GM18870 (cell line): Measurements from ENCODE around the gene MRPS21.
A peak's percentile ranks its signal among the peaks of the same experiment; 100 is the strongest.

ENCODE experiments used
- ATAC-seq: cut with Tn5 transposase; IDR thresholded peaks from one replicate; pipeline ENCODE4 v1.9.1; 2021; ENCODE audit warnings: moderate library complexity; ENCODE audit not compliant: unreplicated experiment

MRPS21 gene

DNA sequence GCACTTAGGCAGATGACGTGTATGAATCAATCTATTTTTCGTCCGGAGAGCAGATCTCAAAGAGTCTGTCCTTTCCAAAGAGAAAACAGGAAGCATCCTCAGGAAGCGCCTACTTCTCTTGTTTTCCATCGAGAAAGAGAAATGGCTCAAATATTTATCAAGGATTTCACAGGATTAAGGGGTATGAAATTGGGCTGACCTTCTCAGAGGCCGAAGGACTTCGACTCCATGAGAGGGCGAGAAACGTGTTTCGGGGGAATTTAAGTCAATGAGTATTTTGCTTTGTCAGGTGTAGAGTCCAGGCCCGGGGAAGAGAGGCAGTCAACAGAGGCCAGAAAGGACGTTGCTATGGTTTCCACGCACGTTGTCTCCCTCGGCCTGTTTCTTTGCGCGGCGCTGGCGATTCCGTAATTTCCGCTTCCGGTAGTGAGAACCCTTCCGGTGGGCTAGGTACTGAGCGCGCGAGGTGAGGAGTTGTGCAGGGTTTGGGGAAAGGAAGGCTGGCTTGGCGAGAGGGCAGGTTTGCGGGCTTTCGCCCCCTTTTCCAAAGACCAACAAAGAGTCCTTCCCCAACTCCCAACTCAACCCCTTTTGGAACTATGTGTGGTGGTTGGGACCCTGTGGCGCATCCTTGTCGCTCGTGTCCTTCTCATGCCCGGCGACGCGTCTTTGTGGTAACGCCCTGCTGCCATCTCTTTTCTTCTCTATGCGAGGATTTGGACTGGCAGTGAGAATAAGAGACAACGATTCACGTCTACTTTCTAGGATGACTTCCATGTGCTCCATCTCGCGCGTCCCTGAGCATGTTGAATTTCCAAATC, at the start of gene MRPS21:
Gene MRPS21, plus strand, starts transcription at position 429 of the 821 bp plus-strand sequence. CDS start 506 bp downstream, outside the sequence.
- ATAC-seq, result peak; percentile 76

DNA sequence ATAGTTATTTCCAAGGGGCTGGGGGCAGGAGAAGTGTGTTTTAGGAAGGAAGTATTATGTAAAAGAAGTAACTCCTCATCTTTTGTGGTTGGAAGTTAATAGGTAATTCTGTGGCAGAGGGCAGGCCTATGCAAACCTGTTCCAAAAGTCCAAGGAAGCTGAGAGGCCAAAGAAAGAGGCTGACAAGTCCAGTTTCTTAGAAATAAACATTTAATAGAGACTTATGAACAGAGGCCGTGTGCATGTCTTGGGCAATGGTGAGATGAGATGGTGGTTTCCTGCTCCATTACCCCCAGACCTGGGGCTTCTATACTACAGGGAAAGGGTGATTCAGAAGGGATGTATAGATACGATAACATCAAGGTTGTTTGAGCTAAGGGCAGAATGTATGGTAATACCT, 43.7 kb upstream of the MRPS21 start:
- no peak for ATAC-seq

DNA sequence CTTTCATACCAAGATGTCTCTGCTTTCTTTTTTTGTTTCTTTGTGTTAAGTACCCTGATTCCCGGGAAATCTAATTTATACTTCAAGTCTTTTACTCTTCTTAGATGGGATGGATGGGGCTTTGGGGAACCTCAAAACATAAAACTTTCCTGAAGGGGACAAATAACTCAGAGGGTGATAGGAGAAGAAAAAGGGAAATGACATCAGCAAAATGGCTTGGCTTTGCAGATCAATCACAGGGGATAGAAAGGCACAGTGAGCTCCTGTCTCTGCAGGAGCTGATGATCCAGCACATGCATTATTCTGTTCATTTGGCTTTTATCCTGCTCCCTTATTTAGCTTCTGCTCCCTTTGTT, 37.5 kb upstream of the MRPS21 start:
- no peak for ATAC-seq

DNA sequence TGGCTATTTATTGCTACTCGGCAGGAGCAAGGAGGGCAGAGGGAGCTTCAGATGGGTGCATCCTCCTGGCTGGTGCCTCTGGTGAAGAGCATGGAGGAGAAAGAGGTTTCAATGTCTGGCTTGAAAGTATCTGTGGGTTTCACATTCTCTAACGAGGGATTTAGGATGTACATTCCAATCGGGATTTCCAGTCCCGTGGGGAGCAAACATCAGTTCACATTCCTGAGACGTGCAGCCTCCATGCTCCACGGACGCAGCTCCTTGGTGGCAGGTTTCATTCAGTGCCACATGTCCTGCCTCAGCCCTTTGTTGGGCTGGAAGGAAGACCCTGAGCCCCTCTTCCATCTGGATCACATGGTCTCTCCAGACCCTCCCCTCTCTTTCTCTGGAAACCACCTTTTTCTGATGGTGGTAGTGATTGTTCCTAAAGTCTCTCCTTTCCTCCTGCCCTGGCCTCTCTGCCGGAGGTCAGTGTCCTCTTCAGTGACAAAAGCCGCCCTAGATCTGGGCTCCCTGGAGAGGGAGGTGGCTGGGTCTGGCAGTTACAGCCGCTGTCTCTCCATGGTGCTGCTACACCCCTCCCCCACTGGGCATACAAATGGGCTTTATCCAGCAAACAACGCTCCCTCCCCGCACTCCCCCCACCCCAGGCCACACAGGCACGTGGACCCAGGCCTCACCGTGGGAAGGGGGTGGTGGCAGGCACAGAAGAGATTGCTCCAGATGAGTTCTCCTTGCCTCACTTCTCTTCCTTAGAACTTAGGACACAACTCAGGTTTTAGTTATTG, 36.9 kb upstream of the MRPS21 start:
- no peak for ATAC-seq

DNA sequence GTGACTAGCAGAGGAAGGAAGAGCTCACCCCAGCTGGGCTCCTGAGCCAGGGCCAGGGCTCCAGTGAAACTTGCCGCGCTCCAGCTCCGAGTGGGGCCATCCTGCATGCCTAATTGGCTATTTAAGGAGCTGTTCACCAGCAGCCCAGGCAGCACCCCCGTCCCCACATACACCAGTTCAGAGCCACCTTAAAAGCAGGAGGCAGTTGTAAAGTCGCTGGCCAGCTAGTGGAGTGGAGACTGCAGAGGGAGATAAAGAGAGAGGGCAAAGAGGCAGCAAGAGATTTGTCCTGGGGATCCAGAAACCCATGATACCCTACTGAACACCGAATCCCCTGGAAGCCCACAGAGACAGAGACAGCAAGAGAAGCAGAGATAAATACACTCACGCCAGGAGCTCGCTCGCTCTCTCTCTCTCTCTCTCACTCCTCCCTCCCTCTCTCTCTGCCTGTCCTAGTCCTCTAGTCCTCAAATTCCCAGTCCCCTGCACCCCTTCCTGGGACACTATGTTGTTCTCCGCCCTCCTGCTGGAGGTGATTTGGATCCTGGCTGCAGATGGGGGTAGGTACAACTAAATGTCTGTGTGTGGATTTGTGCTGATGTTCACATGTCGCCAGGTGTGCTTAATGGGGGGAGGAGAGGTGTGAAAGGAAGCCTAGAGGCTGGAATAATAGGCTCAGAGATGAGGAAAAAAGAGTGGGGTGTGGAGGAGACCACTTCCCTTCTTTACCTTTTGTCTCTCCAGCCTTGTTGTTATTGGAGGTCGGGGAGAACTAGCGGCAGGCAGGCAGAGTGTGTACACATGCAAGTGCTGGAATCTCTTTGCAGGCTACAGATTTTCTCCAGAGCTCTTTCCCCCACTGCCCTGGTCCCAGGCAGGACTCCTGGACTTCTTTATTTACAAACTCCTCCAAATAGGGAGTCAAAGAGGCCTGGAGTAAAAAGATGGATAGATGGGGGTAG, 35.8 kb upstream of the MRPS21 start, which contains the start of gene CA14:
Gene CA14, plus strand, starts transcription at position 151 of the 962 bp plus-strand sequence. Its CDS starts 355 bp downstream, at position 506.
- ATAC-seq, result no peak

DNA sequence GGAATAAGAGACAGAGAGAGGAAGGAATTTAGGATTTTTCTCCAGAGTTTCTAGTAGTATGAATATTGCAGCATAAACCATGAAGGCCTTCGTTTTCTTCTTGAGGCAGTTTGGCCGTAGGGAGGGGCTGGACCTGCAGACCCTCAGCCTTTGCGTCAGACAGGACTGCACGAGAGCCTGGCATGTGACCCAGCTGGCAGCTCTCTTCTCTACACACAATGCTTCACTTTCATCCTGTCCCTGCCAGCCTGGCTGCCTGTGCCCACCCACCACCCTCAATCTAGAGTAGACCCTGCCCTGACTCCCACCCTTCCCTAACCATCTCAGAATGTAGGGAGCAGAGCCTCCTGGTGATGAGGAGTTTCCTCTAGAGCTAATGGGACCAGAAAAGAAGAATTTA, 34.4 kb upstream of the MRPS21 start:
- no peak for ATAC-seq

DNA sequence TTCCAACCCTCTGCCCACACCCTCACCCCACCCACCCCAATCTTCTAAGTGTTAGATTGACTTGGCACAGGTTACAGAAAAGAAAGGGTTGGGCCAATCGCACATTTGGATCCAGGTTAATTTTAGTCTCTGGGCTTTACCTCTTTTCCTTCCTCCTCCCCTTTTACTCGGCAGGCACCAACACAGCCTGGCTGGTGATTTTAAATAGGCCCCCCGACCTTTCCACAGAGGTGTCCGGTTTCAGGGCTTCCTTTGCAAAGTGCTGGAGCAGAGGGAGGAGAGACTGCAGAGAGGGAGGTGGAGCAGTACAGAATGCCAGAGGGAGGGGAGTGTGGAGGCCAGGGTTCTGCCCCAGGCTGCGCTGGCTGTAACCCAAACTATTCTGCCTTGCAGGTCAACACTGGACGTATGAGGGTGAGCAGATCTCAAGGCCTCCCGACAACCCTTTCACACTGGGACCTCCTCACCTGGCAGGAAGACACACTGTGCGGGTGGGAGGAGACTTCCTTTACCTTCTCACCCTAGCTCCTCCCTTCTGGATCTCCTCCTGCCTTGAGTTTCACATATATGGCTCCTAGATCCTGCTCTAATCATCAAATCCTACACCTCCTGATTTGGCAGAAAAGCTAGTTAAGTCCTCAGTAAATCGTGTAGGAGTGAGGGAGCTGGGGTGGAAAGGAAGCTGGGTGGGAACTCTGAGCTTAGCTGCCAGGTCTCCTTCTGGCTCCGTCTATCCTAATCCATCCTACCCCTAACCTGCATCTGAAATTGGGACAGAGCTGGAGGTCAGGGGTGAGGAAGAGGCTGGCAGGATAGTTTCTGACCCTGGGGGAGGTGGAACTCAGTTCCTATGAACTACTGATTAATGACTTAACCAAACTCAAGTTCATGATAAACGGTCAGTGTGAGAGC, 33.6 kb upstream of the MRPS21 start:
- no peak for ATAC-seq

DNA sequence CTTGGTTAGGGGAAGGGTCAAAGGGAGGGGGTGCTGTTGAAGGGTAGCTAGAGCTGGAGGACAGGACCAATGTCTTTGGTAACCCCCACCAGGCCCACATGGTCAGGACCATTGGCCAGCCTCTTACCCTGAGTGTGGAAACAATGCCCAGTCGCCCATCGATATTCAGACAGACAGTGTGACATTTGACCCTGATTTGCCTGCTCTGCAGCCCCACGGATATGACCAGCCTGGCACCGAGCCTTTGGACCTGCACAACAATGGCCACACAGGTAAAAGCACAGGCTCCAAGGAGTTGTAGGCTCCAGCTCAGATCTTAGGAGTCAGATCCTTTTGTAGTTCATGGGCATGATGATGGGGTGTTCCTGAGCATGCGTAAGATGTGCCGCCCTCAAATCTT, 32.3 kb upstream of the MRPS21 start:
- ATAC-seq, result no peak

DNA sequence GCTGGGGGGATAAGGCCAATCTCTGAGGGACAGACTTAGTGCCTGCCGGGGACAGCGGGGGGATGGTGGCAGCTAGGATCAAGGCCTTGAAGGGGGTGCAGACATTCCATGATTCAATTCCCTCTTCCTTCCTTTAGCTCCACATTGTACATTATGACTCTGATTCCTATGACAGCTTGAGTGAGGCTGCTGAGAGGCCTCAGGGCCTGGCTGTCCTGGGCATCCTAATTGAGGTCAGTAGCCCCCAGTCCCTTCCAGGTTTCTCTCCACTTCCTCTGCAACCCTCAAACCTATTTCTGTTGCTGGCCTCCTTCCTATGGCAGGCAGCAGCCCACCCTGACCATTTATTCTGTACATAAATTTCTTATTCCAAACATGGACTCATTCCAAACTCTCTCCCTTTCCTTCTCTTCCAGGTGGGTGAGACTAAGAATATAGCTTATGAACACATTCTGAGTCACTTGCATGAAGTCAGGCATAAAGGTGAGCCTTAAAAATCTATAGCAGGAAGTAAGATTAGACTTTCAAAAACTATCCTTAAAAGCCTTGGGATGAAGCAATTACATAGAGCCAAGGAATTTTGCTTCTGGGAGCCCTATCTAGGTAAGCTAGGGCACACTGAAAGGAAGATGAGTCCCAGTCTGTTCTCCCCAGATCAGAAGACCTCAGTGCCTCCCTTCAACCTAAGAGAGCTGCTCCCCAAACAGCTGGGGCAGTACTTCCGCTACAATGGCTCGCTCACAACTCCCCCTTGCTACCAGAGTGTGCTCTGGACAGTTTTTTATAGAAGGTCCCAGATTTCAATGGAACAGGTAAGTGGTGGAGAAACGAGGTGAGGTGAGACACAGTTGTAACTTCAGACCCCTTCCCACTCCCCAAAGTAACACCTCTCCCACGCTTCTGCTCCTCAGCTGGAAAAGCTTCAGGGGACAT, 31.0 kb upstream of the MRPS21 start:
- ATAC-seq, result no peak

DNA sequence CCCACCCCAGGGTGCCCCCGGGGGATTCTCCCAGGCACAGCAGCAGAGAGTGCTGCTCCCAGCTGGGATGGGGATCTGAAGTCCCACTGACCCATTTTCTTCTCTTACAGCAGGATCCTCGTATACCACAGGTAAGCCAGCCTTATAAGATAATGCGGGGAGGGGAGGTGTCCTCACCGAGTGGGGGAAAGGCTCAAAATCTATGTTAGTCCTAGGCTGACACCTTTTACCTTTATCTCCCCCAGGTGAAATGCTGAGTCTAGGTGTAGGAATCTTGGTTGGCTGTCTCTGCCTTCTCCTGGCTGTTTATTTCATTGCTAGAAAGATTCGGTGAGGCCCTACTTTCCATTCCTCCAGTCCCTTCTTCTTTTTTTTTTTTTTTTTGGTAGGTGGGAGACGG, 30.1 kb upstream of the MRPS21 start:
- ATAC-seq, result no peak

DNA sequence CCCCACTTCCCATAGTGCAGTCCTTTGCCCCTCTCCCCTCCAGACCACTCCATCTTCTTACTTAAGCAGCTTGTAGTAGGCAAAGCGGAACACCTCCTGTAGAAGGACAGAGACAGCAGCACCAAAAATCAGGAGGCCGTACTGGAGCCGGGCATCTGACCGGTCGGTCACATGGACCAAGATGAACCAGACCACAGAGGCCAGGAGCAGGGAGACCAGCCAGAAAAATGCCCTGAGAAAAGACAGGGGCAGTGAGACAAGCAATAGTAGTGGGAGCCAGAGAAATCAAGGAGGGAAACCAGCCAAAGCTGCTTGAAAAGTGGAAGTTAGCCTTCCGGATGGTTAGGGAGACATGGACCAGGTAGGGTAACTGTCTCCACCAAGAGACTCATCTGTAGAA, 25.8 kb upstream of the MRPS21 start:
- ATAC-seq, result no peak

DNA sequence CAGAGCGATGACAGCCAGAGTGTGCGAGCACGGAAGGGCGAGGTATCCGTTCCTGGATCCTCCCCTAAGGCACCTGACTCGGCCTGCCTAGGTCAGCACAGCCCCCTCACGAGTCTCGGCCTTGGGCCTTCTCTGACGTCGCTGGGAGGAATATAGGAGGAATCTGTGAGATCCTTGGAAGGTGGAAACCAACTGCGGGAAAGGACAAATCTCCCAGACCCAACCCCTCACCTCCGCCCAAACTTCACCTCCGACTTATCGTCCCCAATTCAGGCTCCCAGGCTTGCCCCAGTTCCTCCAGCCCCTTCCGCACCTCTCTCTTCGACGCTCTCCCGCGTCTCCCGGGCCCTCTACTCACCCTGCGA, 25.3 kb upstream of the MRPS21 start:
- no peak for ATAC-seq

DNA sequence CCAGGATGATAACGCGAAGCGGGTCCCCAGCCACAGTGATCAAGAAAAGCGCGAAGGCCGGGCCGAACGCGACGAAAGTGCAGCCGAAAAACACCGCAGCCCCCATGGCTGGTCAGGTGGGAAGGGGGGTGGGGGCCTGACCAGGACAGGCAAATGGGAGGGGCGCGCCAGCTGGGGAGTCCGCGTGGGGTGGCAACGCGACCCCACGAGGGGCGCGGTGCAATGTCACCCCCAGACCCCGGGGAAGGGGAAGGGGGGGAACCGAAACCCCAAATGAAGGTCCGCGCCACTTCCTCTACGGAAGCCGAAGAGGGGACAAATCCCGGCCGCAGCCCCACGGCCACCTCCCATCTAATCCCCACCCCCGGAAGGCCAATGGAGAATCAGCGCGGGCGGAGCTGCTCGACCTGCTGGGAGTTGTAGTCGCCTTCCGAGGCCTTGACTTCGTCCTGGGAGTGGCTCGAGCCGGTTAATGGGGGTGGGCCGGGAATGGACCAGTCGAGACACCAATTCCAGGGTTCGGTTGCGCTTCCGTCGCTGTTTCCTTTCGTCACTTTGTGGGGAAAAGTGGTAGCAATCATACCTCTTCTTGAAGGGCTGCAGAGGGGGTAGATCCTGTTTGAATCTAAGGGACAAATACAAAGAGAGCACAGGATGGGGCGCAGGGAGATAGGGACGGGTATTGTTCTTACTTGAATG, 24.8 kb upstream of the MRPS21 start, which contains the start of gene APH1A:
Gene APH1A, minus strand, starts transcription at position 312 of the 699 bp plus-strand sequence. Its CDS starts 206 bp downstream, at position 106.
- ATAC-seq, result peak; percentile 69

DNA sequence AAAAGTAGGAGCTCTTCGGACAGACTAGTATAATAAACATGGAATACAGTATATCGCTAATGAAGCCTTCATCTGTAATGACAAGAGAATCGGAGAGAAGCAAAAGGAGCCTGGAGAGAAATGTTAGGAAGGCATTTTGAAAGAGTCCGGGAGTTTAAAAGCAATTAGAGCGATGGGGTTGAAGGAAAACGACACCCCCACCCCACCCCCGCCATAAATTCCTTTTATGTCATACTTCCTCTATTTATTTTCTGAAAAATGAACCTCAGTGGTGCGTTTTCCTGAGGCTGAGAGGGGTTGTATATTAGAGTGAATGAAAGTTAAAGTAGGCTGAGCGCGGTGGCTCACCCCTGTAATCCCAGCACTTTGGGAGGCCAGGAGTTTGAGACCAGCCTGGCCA, 24.2 kb upstream of the MRPS21 start:
- no peak for ATAC-seq

DNA sequence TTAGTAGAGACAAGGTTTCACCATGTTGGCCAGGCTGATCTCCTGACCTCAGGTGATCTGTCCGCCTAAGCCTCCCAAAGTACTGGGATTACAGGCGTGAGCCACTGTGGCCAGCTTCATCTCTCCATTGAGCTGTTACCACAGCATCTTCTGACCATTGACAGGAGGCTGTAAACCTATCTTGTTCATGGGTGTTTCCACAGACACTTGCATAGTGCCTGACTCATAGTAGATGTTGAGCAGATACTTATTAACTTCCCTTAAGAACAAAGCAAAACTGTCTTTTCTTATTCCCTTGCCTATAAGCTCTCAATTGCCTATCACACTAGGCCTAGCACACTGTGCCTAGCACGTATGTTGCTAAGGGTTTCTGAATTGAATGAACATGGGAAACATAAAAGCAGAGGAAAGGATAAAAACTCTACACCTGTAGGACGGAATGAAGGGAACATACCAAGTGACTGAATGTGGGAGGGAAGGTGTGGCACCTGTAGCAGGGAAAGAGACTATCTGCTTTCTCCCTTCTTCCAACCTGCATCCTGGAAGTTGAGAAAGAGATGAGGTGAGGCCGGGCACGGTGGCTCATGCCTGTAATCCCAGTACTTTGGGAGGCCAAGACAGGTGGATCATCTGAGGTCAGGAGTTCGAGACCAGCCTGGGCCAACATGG, 22.2 kb upstream of the MRPS21 start:
- no peak for ATAC-seq

DNA sequence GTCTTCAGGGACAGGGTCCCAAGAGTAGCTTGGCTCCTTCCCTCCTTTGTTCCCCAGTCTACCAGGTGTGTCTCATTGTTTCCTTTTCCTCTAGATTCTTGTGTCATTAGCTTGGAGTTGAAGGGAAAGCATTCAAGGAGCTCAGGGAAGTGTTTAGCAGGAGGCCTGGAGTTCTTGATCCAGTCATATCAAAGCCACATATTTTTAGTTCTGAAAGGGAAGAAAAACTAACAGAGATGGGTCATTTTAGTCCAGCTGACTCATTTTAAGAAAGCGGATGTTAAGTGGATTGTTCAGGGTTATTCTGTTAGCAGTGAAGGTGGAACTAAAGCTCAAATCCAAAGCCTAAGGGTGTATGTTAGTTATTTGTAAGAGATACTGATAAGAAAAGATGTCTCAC, 20.4 kb upstream of the MRPS21 start:
- ATAC-seq, result no peak

DNA sequence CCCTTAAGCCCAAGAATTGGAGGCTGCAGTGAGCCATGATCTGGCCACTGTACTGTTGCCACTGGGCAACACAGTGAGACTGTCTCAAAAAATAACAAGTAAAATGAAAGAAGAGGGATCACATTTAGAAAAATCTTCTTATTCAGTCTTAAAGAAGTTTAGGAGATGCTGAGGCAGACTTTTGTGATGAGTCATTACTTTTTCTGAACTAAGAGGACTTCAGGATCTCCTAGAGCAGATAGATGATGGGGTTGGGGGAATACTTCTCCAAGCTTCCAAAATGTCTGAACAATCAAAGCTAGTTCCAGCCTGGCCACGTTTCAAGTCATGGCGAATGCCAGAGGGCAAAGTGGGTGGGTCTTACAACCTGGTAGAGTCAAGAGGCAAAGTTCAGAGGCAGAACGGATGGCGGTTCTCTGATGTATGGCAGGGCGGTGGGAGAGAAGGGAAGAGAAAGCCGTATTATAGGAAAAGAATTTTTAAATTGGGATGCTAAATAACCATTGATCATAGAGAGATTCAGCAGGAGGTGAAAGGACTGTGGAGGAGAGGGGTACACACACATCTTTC, 13.4 kb upstream of the MRPS21 start:
- ATAC-seq, result no peak
